C4-2B (cell line): ENCODE measurements around the gene COL4A2.

ENCODE experiments used
- CTCF ChIP-seq: fragments of 450-650 bp; conservative IDR thresholded peaks from 2 replicates; pipeline ENCODE4 v1.5.1; 2017; ENCODE audit warnings: mild to moderate bottlenecking
- ZFX ChIP-seq: fragments of 450-650 bp; IDR thresholded peaks from 2 replicates; pipeline ENCODE4 v1.6.1; 2017

GRCh38 chr13:110519506-110519905 is 212.4 kb downstream of the COL4A2 start:
- no peak for TF ChIP-seq CTCF
- no peak for TF ChIP-seq ZFX
